Urinary bladder (tissue), 4 donors: ENCODE measurements around the gene BTBD2. TPM values are rescaled to one million over a fixed set of nuclear protein-coding genes. Genes with fewer than 3 reads are reported as not detected.

Experiments
- DNase-seq: peaks from one replicate; pipeline ENCODE4 v3.0.0-alpha.2; 2015; ENCODE audit errors: extremely low spot score
- H3K27ac ChIP-seq: one replicate; pipeline ENCODE4 v1.5.1; 2013; ENCODE audit warnings: low read depth, mild to moderate bottlenecking, moderate library complexity
- H3K36me3 ChIP-seq: one replicate; pipeline ENCODE4 v1.6.1; 2013; ENCODE audit warnings: mild to moderate bottlenecking, moderate library complexity; ENCODE audit not compliant: insufficient read depth
- H3K4me1 ChIP-seq: one replicate; pipeline ENCODE4 v1.6.1; 2013; ENCODE audit warnings: mild to moderate bottlenecking, moderate library complexity; ENCODE audit not compliant: insufficient read depth
- H3K4me3 ChIP-seq: one replicate; pipeline ENCODE4 v1.5.1; 2013; ENCODE audit warnings: low read depth, low read length
- WGBS: extraction: QIAGEN DNeasy Blood & Tissue Kit; methylation state at CpG from one replicate; pipeline ENCODE4 v1.1.7; 2013; 5-methylcytosine and 5-hydroxymethylcytosine counted together
- polyA plus RNA-seq: library from polyadenylated mRNA; stranded (reverse); fragments of 200-250 nt; gene quantifications from one replicate; pipeline ENCODE4 v1.2.3, GENCODE V29; 2013
- total RNA-seq: library from RNA; depleted of rRNA; stranded (reverse); fragments of >200 nt; gene quantifications from one replicate; pipeline ENCODE4 v1.2.3, GENCODE V29; 2014
- donor health status: healthy with polysubstance abuse.
- donor health status: healthy.

The BTBD2 gene
- total and polyA plus RNA-seq, 2 donors = 38.0 to 83.0 TPM

- no peak for DNase-seq
These were observed 46.1 kb downstream of the BTBD2 start for GRCh38 chr19:1969176-1970002.

DNA sequence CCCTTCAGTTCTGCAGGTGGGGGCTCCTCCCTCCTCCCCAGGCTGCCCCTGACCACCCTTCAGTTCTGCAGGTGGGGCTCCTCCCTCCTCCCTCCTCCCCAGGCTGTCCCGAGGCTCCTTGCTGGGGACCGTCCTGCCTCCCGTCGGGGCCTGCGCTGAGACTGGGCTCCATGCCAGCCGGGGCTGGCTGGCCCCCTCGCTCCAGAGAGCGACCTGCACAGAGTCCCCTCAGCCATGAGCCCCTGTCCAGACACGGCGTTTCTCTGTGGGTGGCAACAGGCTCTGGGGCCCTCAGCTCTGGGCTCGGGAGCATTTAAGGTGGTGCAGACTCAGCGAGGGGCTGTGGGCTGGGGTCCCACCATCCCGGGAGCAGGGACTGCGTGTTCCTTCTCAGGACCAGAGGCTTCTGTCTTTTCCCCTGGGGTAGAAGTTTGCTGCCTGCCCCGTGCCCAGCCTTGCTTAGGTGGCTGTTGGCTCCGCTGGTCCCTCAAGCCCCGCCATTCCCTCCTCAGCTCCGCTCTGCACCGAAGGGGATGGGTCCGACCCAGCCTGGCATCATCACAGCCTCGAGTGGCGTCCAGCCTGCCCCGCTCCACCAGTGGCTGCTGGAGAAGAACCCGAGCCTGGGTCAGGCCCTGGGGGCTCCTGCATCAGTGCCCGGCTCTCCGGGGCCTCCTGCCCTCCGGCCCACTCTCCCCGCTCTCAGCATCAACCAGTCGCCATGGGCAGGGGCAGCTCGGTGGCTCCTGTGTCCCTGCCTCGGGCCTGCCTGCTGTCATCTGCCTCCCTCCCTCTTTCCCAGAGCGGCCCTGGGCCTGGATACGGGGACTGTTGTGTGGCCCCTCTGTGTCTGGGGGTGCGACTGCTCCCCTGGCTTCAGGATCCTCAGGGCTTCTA lies 47.0 kb downstream of the BTBD2 start:
- WGBS = 70% methylated on average over 34 of the region's 34 CpGs
- no peak overlapping the region for H3K27ac ChIP-seq
- DNase-seq = no peak
- H3K4me3 ChIP-seq = no peak overlapping the region
- no peaks in the 10 kb centered on the region for H3K4me1 ChIP-seq
- peaks cover 4% of the 10 kb centered on the region for H3K36me3 ChIP-seq

More at GRCh38 chr19:1969176-1970002, 46.1 kb downstream of the BTBD2 start:
- H3K36me3 ChIP-seq = peaks cover 4% of the 10 kb centered on the region
- WGBS = 93% methylated on average over 49 of the region's 49 CpGs
- no peaks in the 10 kb centered on the region for H3K4me1 ChIP-seq
- no peak overlapping the region for H3K27ac ChIP-seq
- H3K4me3 ChIP-seq = no peak overlapping the region

DNA sequence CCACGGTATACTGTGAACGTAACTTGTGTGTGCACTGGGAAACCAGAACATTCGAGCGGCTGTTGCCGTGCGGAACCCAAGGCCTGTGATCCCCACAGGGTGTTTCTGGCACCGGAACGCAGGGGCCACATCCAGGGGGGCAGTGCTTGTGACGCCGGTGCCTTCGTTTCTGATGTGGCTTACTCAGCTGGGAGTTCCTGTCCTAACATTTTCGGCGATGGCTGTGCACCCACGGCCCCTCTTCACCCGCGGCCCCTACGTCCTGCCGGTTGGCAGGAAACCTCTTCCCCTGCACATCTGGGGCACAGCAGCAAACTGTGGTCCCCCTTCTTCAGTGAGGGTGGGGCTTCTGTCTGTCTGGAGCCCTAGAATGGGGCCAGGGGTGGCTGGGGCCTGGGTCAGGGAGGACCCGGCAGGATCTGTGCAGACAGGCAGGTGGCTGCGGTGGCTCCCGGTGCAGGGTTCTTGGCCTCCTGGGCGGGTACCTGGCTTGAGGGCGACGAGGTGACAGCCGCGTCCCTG lies 48.4 kb downstream of the BTBD2 start:
- Histone ChIP-seq H3K27ac (no peak overlapping the region), H3K36me3 (peaks cover 4% of the 10 kb centered on the region), H3K4me1 (no peaks in the 10 kb centered on the region), H3K4me3 (no peak overlapping the region)
- WGBS = 85% methylated on average over 26 of the region's 26 CpGs
- DNase-seq = no peak

DNA sequence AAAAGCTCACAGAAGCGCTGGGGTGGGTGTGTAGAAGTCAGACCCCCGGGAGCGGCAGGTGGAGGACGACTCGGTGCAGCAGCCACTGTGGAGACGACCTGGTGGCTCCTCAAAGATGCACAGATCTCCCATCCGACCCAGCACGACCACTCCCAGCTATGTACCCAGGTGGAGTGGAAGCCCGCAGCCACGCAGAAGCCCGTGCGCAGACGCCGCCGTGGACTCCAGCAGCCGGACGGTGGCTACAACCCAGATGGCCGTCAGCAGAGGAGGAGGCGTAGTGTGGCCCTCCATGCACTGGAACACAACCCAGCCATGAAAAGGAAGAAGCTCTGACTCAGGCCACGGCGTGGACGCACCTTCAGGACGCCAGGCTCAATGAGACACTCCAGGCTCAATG lies 52.8 kb downstream of the BTBD2 start:
- DNase-seq = no peak
- H3K4me1 ChIP-seq = no peaks in the 10 kb centered on the region
- peaks cover 3% of the 10 kb centered on the region for H3K36me3 ChIP-seq
- WGBS = 95% methylated on average over 23 of the region's 23 CpGs
- no peak overlapping the region for H3K27ac ChIP-seq
- no peak overlapping the region for H3K4me3 ChIP-seq

- DNase-seq = no peak
- H3K27ac ChIP-seq = no peak overlapping the region
- WGBS = 89% methylated on average over 42 of the region's 42 CpGs
- H3K36me3 ChIP-seq = peaks cover 3% of the 10 kb centered on the region
- H3K4me1 ChIP-seq = no peaks in the 10 kb centered on the region
- H3K4me3 ChIP-seq = no peak overlapping the region
These were observed 54.3 kb downstream of the BTBD2 start for GRCh38 chr19:1961000-1961883.

- no peak overlapping the region for H3K4me3 ChIP-seq
- H3K36me3 ChIP-seq = peaks cover 3% of the 10 kb centered on the region
- no peak for DNase-seq
- WGBS = 93% methylated on average over 32 of the region's 32 CpGs
- no peaks in the 10 kb centered on the region for H3K4me1 ChIP-seq
- H3K27ac ChIP-seq = no peak overlapping the region
These were observed 55.5 kb downstream of the BTBD2 start for GRCh38 chr19:1959928-1960589.

DNA sequence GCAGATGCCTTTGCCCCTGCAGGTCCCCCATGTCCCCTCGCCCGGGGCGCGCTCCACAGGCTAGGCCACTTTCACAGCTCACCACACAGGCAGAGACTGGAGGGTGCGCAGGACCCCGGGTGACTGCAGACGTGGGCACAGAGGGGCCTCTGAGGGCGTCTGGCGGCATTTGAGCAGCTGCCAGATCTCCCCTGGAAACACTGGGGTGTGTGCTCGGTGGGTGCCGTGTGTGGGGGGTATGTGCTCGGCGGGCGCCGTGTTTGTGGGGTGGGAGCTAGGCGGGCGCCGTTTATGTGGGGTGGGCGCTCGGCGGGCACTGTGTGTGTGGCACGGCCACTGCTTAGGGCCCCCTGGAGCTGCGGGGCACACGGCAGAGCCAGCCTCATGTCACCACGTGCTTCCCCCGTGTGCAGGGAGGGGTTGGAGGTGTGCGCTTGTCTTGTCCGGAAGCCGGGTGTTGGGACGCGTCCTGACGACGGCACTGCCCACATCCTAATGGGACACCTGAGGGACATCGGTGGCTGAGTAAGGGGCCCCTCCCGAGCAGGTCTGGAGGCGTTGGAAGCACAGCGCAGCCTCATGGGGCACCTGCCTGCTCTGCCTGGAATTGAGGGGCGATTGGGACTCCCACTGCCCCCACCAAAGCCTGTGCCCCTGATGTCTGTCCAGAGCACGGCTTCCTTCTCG lies 57.8 kb downstream of the BTBD2 start:
- 87% methylated on average over 40 of the region's 40 CpGs for WGBS
- peaks cover 3% of the 10 kb centered on the region for H3K36me3 ChIP-seq
- no peak overlapping the region for H3K27ac ChIP-seq
- H3K4me1 ChIP-seq = no peaks in the 10 kb centered on the region
- DNase-seq = no peak
- no peak overlapping the region for H3K4me3 ChIP-seq

GRCh38 chr19:1956868-1957492 lies 58.5 kb downstream of the BTBD2 start:
- no peak for DNase-seq
- Histone ChIP-seq H3K27ac (no peak overlapping the region), H3K36me3 (peaks cover 3% of the 10 kb centered on the region), H3K4me3 (no peak overlapping the region), H3K4me1 (no peaks in the 10 kb centered on the region)
- 79% methylated on average over 28 of the region's 28 CpGs for WGBS

DNA sequence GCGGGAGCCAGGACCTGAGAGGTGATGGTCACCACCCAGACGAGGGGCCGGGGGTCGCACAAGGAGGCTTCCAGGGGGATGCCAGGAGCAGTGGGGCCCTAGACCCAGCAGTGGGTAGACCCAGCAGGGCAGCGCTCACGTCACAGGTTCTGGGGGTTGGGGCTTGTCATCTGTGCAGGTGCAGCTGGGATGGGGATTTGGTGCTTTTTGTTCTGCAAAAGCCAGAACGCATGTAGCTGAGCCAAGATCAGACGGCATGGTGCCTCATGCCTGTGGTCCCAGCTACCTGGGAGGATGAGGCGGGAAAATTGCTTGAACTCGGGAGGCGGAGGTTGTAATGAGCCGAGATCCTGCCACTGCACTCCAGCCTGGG lies 59.4 kb downstream of the BTBD2 start:
- Histone ChIP-seq H3K4me1 (no peaks in the 10 kb centered on the region), H3K27ac (no peak overlapping the region), H3K36me3 (peaks cover 3% of the 10 kb centered on the region), H3K4me3 (no peak overlapping the region)
- 88% methylated on average over 12 of the region's 12 CpGs for WGBS
- no peak for DNase-seq

DNA sequence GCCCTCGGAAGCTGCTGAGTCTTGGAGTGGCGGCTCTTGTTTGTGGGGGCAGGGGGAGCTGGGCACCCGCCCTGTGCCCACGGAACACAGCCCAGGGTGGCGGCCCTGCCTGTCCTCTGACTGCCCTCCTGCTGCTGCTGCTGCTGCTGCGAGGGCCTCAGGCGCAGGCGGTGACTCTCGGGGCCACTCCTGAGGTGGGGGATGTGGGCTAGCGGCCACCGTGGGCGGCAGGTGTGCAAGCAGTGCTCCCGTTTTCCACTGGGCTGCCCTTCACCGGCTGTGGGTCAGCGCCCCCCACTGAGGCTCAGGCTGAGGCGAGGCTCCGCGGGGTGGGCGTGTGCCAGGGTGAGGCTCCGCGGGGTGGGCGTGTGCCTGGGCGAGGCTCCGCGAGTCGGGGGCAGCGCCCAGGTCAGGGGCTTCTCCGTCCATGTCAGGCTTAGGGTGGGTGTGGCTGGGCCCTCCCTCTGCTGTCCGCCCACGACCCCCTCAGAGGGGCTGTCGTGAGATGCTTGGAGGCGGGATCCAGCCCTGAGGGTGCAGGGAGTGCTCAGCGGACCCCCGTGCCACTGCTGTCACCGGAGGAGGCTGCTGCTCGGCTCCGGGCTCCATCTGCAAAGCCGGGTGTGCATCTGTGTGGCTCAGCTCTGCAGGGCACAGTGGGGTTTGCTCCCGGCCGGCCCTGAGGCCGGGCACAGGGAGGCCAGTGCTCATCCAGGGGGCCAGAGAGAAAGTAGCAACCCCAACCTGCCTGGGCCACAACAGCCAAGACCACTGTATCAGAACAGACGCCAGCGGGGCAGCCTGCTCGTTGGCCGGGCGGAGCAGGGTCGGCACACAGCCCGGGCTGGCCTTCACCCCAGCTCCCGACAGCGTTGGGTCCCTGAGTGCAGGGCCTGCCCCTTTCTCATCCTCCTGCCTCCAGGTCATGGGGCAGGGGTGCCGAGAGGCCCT lies 60.1 kb downstream of the BTBD2 start:
- DNase-seq = no peak
- H3K4me1 ChIP-seq = no peaks in the 10 kb centered on the region
- no peaks in the 10 kb centered on the region for H3K36me3 ChIP-seq
- H3K27ac ChIP-seq = no peak overlapping the region
- WGBS = 80% methylated on average over 51 of the region's 51 CpGs
- no peak overlapping the region for H3K4me3 ChIP-seq

DNA sequence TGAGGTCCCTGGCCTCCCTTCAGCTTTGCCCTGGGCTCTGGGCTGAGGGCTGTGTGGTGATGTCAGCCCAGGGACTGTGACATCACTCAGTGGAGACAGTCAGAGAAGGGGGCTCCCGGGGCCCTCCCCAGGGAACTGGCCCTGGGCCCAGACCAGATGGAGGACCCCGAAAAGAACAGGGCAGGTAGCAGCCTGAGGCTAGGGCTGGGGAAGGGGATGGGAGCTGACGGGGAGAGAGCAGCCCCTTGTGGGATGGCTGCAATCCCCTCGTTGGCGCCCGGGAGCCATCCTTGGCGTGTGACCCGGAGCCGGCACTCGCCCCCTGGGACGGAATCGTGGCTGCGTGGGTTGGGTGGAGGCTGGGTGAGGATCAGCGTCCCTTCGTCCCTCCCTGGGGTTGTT lies 61.0 kb downstream of the BTBD2 start:
- DNase-seq = no peak
- no peak overlapping the region for H3K4me3 ChIP-seq
- H3K27ac ChIP-seq = no peak overlapping the region
- 90% methylated on average over 15 of the region's 15 CpGs for WGBS
- no peaks in the 10 kb centered on the region for H3K4me1 ChIP-seq
- no peaks in the 10 kb centered on the region for H3K36me3 ChIP-seq
